Epithelial cell of proximal tubule (primary cell): Measurements from ENCODE around the gene PTPRT. TPM values are rescaled to one million over a fixed set of nuclear protein-coding genes. Genes with fewer than 3 reads are reported as not detected.

Experiments
- DNase-seq: peaks from one replicate; pipeline ENCODE4 v3.0.0-alpha.2; 2011; ENCODE audit warnings: low read depth
- H3K4me3 ChIP-seq: 2 replicates; pipeline ENCODE4 v1.5.1; 2011; ENCODE audit warnings: low read depth, mild to moderate bottlenecking, low read length
- CTCF ChIP-seq: conservative IDR thresholded peaks from 2 replicates; pipeline ENCODE4 v1.5.1; 2012; ENCODE audit warnings: low read depth, mild to moderate bottlenecking, low read length
- total RNA-seq: library from RNA; depleted of rRNA; stranded (reverse); fragments of >200 nt; gene quantifications from 2 replicates; pipeline ENCODE4 v1.2.3, GENCODE V29; 2015

PTPRT gene
- total RNA-seq, 1 donor from 2014 or later: not detected

DNA sequence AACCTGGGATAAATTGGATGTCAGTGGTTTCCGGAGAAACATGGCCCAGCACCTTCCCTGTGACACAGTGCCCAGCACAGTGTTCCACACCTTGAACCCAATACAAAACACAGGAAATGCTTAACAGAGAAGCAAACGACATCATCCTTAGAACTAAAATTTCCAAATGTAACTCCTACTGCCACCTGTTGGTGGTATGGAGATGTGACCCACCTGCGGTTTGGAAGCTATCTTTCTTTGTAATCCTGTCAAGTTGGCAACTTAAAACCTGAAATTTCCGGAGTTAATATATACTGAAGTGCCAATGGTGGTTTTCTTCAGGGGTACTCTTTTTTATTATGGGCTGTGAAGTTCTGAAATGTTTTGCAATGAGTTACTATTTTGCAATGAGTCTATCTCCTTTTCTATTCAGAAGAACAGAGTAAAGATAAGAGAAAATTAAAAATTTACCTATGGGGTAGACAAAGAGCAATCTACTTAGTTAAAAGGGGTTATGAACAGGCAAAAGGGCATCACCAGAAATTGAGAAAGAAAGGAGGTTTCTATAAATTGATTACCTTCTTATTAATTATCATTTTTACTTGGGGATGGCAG is 658.8 kb downstream of the PTPRT start:
- DNase-seq: peak; percentile 4
- peak; percentile 64 for TF ChIP-seq CTCF
- no peak overlapping the region for H3K4me3 ChIP-seq

GRCh38 chr20:42530191-42530590 is 659.5 kb downstream of the PTPRT start:
- no peak for TF ChIP-seq CTCF
- DNase-seq: no peak
- no peak overlapping the region for H3K4me3 ChIP-seq

- DNase-seq: no peak
- TF ChIP-seq CTCF: no peak
- no peak overlapping the region for H3K4me3 ChIP-seq
Observed at GRCh38 chr20:42524058-42524457, 665.6 kb downstream of the PTPRT start.

DNA sequence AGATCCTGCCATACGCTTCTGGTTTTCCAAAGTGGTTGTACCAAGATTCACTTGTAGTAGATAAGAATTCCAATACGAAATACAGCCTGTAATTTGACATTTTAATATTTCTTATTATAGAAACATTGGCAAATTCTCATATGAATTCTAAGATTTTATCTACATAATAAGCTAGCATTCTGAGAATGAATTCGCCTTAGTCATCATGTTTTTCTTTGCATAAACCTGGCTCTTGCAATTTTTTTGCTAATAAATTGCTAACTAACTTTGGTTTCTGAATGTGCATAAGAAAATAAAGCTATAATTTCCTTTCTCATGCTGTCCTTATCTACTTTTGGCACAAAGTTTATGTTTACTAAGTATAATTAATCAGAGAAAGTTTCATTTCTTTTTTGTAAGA is 673.0 kb downstream of the PTPRT start:
- no peak overlapping the region for H3K4me3 ChIP-seq
- TF ChIP-seq CTCF: no peak
- DNase-seq: no peak

- no peak for DNase-seq
- no peak for TF ChIP-seq CTCF
- H3K4me3 ChIP-seq: no peak overlapping the region
Observed at GRCh38 chr20:42510686-42511085, 679.0 kb downstream of the PTPRT start.

- no peak overlapping the region for H3K4me3 ChIP-seq
- no peak for DNase-seq
- no peak for TF ChIP-seq CTCF
Observed at GRCh38 chr20:42507874-42508273, 681.8 kb downstream of the PTPRT start.

DNA sequence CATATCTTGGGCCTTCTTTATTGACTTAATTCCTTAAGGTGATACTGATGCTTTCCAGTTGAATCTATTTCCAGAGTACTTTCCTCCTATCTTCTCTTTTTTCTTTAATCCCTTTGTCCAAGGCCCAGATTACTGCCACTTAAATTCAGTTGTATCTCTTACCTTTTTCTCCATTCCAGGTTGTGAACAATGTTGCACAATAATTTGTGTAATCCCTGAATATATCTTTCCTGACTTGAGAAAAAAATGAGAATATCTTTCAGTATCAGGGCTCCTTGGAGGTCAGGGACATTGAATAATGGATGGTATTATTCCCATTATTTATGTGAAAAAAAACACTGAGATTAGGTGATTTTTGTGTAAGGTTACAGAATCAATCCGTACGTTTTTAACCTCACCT is 683.3 kb downstream of the PTPRT start:
- no peak for TF ChIP-seq CTCF
- DNase-seq: no peak
- H3K4me3 ChIP-seq: no peak overlapping the region
